Epithelial cell of proximal tubule (primary cell): Measurements from ENCODE around the gene FBXW9. TPM values are rescaled to one million over a fixed set of nuclear protein-coding genes. Genes with fewer than 3 reads are reported as not detected.
"Not testable (repeated sequence)": the region's sequence is repeated elsewhere in the genome, so short reads cannot be mapped to it uniquely, and the experiment has no call there.

Experiments
- DNase-seq: peaks from one replicate; pipeline ENCODE4 v3.0.0-alpha.2; 2011; ENCODE audit warnings: low read depth
- H3K4me3 ChIP-seq: 2 replicates; pipeline ENCODE4 v1.5.1; 2011; ENCODE audit warnings: low read depth, mild to moderate bottlenecking, low read length
- total RNA-seq: library from RNA; depleted of rRNA; stranded (reverse); fragments of >200 nt; gene quantifications from 2 replicates; pipeline ENCODE4 v1.2.3, GENCODE V29; 2015
- TF ChIP-seq, protein P1 (sequence below): conservative IDR thresholded peaks from 2 replicates; pipeline ENCODE4 v1.5.1; 2012; ENCODE audit warnings: low read depth, mild to moderate bottlenecking, low read length

The FBXW9 gene
- total RNA-seq, 1 donor from 2014 or later = 18.5 TPM

DNA sequence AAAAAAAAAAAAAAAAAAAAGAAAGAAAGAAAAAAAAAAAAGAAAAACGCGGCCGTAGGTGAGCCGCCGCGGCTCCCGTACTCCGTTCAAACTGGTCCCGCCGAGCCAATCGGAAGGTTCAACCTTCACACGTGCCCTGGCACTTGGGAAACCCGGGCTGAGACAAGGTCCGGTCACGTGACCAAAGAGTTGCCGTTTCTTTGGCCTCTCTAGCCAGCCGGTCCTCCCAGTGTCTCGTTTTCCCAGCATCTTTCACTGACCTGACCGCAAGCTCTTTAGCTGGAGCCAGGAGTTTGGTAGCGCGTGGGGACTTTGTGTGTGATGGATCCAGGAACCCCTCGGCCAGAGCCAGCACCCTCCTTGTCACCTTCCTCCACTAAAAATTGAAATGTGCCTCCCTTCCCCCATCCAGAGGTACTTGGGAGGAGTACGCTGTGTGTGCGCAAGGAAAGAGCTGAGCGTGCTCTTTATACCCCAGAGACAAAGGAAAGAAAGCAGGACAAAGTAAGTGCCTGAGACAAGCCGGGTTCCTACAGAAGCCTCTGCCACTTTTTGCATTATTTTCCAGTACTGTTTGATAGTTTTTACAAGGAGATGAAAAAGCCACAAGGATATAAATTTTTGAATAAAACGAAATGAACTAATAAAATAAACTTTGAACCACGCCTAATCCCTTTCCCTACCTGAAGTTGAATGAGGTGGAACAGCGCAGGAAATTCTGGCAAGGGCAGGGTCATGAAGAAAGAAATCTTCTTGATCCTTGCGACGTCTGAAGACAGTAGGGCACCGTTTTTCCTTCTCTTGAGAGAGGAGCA, 26.3 kb upstream of the FBXW9 start:
- TF ChIP-seq, protein P1, sequence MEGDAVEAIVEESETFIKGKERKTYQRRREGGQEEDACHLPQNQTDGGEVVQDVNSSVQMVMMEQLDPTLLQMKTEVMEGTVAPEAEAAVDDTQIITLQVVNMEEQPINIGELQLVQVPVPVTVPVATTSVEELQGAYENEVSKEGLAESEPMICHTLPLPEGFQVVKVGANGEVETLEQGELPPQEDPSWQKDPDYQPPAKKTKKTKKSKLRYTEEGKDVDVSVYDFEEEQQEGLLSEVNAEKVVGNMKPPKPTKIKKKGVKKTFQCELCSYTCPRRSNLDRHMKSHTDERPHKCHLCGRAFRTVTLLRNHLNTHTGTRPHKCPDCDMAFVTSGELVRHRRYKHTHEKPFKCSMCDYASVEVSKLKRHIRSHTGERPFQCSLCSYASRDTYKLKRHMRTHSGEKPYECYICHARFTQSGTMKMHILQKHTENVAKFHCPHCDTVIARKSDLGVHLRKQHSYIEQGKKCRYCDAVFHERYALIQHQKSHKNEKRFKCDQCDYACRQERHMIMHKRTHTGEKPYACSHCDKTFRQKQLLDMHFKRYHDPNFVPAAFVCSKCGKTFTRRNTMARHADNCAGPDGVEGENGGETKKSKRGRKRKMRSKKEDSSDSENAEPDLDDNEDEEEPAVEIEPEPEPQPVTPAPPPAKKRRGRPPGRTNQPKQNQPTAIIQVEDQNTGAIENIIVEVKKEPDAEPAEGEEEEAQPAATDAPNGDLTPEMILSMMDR = no peak
- H3K4me3 ChIP-seq = peak overlapping the region; percentile 87
- DNase-seq = peak; percentile 93

DNA sequence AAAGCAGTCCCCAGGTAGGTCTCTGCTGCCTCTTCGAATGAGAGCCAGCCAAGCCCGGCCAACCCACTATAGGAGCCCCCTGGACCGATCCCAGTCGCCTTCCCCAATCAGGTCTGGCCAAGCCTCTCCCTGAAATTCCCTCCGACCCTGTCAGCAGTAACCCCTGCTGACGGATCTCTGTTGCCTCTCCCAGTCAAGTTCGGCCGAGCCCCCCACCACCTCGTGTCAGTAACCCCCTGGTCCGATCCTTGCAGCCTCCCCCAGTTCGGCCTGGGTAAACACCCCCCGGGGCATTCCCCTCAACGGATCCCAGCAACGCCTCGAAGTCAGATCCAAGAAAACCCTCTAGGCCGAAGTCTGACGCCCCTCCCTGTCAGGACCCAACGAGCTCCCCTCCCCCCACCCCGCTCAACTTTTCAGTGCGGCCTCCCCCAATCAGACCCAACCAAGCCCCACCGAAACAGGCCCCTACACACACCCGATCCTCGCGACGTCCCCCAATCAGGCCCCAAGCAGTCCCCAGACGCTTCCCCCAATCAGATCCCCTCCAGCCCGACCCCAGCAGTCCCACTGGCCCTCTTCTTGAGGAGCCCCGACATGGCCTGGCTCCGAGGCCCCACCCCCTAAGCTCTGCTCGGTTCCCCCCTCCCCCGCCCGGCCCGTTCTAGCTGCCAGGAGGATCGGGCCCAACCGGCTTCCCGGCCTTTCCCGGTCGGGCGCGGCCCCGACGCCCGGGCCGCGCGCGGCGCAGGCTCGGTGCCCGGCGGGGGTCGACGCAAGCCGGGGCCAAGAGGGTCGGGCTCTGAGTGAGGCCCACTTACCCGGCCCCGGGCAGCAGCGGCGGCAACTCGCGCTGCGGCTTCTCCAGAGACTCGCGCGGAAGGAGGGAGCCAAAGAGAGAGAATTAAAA, 25.5 kb upstream of the FBXW9 start:
- TF ChIP-seq, protein P1 = no peak
- peak overlapping the region; percentile 87 for H3K4me3 ChIP-seq
- no peak for DNase-seq

DNA sequence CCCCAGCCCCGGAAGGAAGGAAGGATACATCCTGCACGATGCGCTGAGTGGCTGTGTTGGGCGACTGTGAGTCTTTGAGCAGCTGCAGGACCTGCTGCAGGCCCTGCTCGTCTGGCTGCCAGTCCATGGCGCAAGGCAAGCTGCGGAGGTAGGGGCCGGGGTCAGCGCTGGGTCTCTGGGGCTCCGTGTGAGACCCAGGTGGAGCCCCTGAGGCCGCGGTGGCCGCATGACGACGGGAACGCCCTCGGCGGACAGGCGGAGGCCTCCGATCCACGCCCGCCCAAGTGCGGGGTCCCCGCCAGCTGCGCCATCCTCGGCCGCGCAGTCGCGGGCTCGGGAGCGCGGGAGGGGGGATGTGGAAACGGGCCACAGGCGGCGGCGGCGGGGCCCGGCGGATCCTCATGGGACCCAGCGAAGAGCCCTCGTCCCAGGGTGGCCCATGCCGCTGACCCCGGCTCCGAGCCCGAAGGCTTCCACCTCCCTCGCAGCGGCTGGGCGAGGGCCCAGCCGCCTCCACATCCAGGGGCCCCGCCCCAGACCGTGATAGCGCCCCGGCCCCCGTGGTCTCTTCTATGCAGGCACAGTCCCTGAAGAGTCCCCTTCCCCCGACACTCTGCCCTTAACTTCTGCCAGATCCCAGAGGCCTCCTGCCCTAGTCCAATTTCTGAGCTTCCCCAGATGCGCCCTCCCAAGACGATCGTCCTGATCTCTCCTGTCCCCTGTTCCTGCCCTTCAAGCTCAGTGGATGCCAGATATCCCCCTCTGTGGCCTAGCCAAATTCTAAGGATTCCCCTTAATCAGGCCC, 24.6 kb upstream of the FBXW9 start:
- TF ChIP-seq, protein P1 = no peak
- DNase-seq = no peak

DNA sequence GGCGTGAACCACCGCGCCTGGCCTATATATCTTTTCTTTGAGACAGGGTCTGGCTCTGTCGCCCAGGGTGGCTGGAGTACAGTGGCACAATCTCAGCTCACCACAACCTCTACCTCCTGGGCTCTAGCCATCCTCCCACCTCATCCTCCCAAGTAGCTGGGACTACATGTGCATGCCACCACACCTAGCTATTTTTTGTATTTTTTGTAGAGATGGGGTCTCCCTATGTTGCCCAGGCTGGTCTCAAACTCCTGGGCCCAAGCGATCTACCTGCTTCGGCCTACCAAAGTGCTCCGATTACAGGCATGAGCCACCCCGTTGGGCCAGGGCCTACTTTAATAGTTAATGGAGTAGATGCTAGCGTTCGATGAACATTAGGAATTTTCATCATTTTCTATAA, 23.9 kb upstream of the FBXW9 start:
- no peak for DNase-seq
- TF ChIP-seq, protein P1 = no peak
- peak overlapping the region; percentile 87 for H3K4me3 ChIP-seq

More for the DNA sequence above, 24.6 kb upstream of the FBXW9 start:
- peak overlapping the region; percentile 87 for H3K4me3 ChIP-seq

DNA sequence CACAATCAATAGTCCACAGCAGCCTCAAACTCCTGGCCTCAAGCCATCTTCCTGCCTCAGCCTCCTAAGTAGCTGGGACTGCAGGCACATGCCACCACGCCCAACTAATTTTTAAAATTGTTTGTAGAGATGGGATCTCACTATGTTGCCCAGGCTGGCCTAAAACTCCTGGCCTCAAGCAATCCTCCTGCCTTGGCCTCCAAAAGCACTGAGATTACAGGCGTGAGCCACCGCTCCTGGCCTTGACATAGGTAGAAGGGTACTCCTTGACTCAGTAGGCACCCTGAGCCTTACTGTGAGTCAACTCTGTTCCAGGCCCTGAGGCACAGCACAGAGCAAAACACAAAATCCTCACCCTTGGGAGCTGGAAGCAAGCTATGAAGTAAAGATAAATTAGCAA, 19.5 kb upstream of the FBXW9 start:
- no peak overlapping the region for H3K4me3 ChIP-seq
- DNase-seq = no peak
- TF ChIP-seq, protein P1 = no peak

DNA sequence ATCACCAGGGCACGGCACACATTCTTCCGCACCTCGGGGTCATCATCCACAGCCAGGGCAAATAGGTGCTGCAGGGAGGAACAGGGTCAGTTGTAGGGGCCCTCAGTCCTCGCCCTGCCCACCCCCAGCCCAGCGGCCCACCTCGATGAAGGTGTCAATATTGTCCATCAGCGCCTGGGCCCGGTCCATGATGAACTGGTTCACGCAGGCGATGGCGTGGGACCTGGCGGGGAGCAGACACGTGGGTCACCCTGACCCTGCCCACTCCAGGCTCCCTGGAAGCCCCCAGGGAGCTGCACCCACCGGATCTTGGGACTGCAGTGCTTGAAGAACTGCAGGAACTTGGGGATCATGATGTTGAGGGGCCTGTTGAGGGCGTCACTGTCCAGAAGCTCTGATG, 18.7 kb upstream of the FBXW9 start:
- H3K4me3 ChIP-seq = no peak overlapping the region
- TF ChIP-seq, protein P1 = no peak
- no peak for DNase-seq

DNA sequence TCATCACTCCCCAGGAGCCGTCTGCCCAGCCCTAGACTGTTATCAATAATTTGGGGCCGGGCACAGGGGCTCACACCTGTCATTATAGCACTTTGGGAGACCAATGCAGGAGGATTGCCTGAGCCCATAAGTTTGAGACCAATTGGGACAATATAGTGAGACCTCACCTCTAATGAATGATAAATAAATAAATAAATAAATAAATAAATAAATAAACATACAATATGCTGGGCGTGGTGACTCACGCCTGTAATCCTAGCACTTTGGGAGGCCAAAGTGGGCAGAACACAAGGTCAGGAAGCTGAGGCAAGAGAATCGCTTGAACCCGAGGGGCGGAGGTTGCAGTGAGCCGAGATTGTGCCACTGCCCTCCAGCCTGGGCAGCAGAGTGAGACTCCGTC, 16.9 kb upstream of the FBXW9 start:
- not testable (repeated sequence) for DNase-seq, H3K4me3 ChIP-seq
